GM18498 (cell line): ENCODE measurements around the gene OGT.
"Not testable (repeated sequence)": the region's sequence is repeated elsewhere in the genome, so short reads cannot be mapped to it uniquely, and the experiment has no call there.

Experiments
- ATAC-seq: cut with Tn5 transposase; IDR thresholded peaks from one replicate; pipeline ENCODE4 v1.9.1; 2021; ENCODE audit warnings: mild to moderate bottlenecking, moderate library complexity; ENCODE audit not compliant: unreplicated experiment

OGT gene

GRCh38 chrX:71532753-71533425 lies at the start of gene OGT:
Gene OGT (plus strand): TSS chrX:71533104. CDS start chrX:71533300, 196 bp downstream.
- peak; percentile 88 for ATAC-seq

- no peak for ATAC-seq
Measured at GRCh38 chrX:71487814-71488213, 45.1 kb upstream of the OGT start.

GRCh38 chrX:71489540-71489939 lies 43.4 kb upstream of the OGT start:
- no peak for ATAC-seq

- ATAC-seq = peak; percentile 74
Measured at GRCh38 chrX:71492231-71493065, 40.5 kb upstream of the OGT start.

- no peak for ATAC-seq
Measured at GRCh38 chrX:71493111-71493613, 39.7 kb upstream of the OGT start.

GRCh38 chrX:71495979-71496378 lies 36.9 kb upstream of the OGT start:
- ATAC-seq = not testable (repeated sequence)

GRCh38 chrX:71496476-71496875 lies 36.4 kb upstream of the OGT start:
- no peak for ATAC-seq

GRCh38 chrX:71502080-71502479 lies 30.8 kb upstream of the OGT start:
- ATAC-seq = not testable (repeated sequence)

GRCh38 chrX:71504346-71504745 lies 28.6 kb upstream of the OGT start:
- ATAC-seq = no peak

- no peak for ATAC-seq
Measured at GRCh38 chrX:71509289-71509688, 23.6 kb upstream of the OGT start.

GRCh38 chrX:71510161-71510560 lies 22.7 kb upstream of the OGT start:
- peak; percentile 45 for ATAC-seq

GRCh38 chrX:71513731-71514130 lies 19.2 kb upstream of the OGT start:
- ATAC-seq = not testable (repeated sequence)

GRCh38 chrX:71514367-71515037 lies 18.4 kb upstream of the OGT start:
- peak; percentile 80 for ATAC-seq

- ATAC-seq = no peak
Measured at GRCh38 chrX:71515038-71515396, 17.9 kb upstream of the OGT start.

- no peak for ATAC-seq
Measured at GRCh38 chrX:71525316-71525715, 7.6 kb upstream of the OGT start.

- ATAC-seq = peak; percentile 19
Measured at GRCh38 chrX:71532078-71532752, 689 bp upstream of the OGT start.

- ATAC-seq = no peak
Measured at GRCh38 chrX:71533516-71533850, 579 bp downstream of the OGT start.

GRCh38 chrX:71533851-71534561 lies 1.1 kb downstream of the OGT start:
- no peak for ATAC-seq

- no peak for ATAC-seq
Measured at GRCh38 chrX:71534773-71535544, 2.1 kb downstream of the OGT start.

- no peak for ATAC-seq
Measured at GRCh38 chrX:71536285-71536684, 3.4 kb downstream of the OGT start.
